GM18867 (cell line): ENCODE data around the gene TTI1.
"Not testable (repeated sequence)": the region's sequence is repeated elsewhere in the genome, so short reads cannot be mapped to it uniquely, and the experiment has no call there.

Experiments used
- ATAC-seq: cut with Tn5 transposase; IDR thresholded peaks from one replicate; pipeline ENCODE4 v1.9.1; 2021; ENCODE audit warnings: mild to moderate bottlenecking, moderate library complexity; ENCODE audit not compliant: unreplicated experiment

TTI1 gene

DNA sequence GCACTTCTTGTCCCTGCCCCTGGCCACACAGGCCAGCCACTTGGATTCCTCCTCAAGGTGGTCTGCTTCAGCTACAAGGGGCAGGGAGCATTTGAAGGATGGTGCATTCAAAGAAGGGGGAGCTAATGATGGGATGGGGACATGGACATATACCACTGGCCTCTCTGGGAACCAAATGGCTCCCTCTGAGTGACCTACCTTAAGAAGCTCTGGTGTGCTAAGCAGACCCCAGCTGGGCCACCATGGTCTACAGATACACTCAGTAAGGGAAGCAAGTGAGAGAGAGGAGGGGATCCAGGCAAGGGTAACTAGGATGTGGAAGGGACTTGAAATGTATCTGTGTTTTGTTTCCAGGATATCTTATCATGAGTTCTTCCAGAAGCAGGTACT is 62.4 kb downstream of the TTI1 start:
- ATAC-seq, result no peak

DNA sequence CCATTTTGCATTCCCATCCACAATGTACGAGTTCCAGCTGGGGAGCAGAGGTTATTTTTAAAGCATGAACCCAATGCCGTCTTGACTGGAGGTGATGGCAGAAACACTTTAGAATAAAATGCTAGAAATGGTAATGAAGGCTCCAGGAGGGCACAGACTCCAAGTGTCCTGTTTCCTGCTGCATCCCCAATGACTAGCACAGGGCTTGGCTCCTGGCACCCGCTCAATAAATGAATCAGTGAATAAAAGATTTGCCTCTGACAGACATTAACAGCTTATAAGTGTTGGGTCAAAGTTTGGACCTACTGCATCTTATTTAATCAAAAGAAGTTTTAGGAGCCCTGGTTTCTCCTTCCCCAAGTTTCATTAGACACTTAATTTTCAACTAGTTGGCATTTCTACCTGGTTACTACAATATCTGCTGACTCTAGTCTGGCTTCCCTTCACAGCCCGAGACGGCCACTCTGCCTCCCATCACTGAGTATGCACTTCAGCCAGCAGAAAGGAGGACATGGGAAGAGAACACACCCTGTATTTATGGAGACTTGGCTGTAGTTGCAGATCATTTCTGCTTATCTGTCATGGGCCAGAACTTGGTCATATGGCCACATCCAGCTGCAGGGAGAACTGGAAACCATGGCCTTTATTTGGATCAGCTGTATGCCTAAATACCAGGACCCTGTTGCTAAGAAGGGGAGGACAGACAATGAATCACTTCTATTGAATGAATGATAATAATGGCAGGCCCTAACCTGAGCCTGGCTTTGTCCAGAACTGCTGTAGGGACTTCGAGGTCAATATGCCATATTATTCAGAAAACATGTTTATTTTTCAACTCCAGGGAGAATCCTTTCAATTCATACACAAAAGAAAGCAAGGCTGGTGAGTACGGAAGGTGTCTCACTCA is 63.1 kb downstream of the TTI1 start:
- ATAC-seq, result no peak

DNA sequence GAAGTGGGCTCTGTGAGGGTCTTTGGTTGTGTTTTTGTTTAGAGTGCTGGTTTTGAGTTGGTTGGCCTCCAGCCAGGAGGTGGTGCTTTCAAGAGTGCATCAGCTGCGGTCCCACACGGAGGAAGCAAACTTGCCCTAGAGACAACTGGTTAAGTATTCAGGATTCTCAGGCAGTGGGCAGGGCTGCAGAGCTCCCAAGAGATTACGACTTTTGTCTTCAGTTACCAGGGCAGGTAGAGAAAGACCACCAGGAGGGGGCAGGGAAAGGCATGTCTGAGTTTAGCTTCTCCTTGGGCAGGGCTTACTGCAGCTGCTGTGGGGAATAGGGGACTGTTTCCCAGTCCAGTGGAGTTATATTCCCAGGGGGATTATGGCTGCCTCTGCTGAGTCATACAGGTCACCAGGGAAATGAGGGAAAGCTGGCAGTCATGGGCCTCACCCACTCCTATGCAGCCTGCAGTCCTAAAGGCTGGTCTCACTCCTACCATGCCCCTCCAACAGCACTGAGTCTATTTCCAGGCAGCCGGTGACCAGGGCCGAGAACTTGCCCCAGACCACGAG is 64.3 kb downstream of the TTI1 start:
- ATAC-seq, result no peak

DNA sequence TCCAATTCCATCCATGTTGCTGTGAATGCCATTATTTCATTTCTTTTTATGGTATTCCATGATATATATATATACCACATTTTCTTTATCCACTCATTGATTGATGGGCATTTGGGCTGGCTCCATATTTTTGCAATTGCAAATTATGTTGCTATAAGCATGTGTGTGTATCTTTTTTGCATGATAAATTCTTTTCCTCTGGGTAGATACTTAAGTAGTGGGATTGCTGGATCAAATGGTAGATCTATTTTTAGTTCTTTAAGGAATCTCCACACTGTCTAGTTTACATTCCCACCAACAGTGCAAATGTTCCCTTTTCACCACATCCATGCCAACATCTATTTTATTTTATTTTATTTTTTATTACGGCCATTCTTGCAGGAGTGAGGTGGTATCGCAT is 69.8 kb downstream of the TTI1 start:
- not testable (repeated sequence) for ATAC-seq

DNA sequence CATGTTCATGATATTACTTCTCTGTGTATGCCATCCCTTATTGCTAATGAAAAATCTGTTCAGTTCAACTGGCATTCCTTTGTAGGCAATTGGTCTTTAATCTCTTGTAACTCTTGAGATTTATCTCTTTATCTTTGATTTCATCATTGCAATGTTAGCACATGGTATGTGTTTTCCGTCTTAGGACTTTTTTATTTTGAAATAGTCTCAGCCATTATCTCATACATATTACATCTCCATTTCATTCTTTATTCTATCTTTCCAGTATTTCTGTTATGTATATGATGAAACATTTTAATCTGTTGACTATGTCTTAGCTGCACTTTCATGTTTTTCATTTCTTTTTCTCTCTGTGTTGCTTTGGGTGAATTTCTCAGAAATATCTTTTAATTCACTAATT is 72.2 kb downstream of the TTI1 start:
- ATAC-seq, result no peak

DNA sequence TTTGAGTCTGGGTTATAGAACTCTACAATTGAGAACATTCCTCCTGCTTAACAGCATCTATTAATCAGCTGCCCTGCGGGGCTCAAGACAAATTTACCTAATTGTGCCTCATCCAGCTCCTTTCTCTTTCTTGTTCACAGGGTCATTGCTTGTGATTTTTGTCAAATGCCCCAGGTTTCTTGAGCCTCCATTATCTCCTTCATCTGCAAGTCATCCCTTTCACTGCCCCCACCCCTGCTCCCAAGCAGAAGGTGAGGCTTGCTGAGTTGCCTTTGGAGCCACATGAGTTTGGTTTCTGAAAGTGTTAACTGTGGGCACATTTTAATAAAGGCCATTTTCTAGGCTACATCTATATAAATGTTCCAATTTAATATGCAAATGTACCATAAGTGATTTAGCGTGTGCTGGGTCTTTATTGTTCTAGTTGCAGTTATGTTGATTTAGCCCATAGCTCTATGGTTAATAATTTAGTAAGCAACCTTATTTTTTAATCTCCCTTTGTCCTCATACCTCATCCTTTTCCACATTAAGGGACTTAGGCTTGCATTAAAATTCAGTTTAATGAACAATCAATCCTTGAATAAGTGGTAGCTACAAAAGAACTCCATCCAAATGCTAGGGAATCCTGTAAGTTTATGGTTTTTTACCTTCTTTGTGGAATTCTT is 74.3 kb downstream of the TTI1 start:
- no peak for ATAC-seq

DNA sequence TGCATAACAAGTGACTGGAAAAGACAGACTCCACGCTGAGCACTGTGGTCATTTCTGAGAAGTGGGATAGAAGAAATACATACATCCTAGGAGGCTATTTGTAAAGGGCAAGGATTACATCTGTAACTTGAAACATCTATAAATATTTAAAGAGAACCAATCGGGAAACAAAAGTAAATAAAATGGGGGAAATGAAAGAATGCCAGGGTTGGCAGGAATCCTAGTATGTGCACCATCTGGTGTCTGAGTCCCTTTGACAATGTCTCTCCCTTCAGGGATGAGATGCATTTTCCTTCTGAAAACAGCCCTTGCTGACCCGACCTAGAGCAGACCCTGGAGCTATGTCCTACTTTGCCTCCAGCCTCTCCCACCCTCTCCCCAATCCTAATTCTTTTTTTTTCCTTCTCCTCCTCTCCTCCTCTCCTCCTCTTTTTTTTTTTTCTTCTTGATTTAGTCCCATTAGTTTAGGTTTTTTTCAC is 77.1 kb downstream of the TTI1 start:
- no peak for ATAC-seq

DNA sequence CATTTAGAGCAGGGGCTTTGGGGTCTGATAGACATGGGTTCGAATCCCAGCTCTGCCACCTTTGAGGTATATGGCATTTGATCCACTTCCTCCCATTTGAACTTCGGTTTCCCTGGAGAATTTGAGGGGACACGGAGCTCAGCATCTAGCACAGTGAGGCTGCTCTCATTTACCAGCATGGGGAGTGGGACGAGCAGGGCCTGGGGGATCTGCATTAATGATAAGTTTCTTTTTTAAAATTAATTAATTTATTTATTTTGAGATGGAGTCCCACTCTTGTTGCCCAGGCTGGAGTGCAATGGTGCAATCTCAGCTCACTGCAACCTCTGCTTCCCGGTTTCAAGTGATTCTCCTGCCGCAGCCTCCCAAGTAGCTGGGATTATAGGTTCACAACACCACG is 77.7 kb downstream of the TTI1 start:
- no peak for ATAC-seq

DNA sequence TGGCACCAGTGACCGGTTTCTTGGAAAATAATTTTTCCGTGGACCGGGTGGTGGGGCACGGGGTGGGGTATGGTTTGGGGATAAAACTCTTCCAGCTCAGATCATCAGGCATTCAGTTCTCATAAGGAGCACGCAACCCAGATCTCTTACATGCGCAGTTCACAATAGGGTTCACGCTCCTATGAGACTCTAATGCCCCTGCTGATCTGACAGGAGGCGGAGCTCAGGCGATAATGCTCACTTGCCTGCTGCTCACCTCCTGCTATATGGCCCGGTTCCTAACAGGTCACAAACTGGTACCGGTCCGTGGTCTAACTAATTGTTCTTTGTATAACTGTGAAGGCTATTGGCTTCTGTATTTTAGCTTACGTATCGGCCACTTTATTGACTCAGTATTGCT is 78.6 kb downstream of the TTI1 start:
- ATAC-seq, result no peak

DNA sequence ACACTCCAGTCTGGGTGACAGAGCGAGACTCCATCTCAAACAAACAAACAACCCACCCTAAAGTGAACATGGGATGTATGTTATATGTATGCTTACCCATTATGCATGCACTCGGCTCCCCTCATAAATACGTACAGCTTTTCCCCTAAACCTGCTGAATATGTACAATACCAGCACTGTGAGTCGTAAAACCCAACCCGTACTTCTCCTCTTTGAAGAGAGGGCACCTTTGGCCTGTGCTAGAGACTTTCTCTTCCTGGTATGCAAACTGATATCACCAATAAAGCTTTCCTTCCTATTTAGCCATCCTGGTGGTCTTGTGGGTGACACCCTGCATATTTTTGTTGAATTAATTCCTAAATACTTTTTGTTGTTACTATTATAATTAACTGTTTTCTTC is 79.1 kb downstream of the TTI1 start:
- ATAC-seq, result no peak

DNA sequence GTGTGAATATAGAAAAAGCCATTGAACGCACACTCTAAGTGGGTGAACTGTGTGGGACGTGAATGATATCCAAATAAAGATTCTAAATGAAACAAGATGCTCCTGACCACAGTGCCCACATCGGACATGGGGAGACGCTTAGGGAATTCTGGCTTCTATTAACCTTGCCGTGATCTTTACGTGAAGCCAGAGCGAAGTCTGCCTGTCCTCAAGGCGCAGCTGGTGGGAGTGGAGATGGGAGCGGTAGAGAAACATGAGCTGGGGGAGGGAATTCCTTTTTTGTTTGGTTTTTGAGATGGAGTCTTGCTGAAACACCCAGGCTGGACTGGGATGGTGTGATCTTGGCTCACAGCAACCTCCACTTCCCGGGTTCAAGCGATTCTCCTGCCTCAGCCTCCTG is 84.3 kb downstream of the TTI1 start:
- no peak for ATAC-seq

DNA sequence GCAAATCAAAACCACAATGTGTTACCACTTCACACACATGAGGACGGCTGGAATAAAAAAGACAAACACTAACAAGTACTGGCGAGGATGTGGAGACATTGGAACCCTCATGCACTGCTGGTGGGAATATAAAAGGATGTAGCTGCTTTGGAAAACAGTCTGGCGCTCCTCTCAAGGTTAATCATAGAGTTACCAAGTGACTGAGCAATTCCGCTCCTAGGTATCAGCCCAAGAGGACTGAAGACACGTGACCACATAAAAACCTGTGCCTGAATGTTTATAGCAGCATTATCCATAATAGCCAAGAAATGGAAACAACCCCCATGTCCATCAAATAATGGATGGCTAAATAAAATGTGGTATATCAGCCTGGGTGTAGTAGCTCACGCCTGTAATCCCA is 85.3 kb downstream of the TTI1 start:
- no peak for ATAC-seq

DNA sequence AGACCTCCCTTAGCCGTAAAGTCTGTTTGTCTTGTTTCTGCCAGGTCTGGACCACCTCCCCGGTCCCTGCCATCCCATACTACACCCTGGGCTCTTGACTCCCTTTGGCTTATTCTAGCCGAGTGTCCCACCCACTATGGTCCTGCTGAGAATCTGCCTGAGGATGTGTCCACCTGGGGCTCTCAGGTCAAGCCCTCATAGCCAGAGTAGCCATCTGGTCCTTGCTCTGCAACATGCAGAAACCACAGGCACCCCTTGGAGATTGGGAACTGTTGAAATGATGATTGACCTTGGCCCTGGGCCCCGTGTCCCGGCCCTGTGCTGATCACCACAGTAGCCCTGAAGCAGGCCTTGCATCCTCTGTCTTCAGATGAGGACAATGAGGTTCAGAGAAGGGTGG is 86.3 kb downstream of the TTI1 start:
- no peak for ATAC-seq

DNA sequence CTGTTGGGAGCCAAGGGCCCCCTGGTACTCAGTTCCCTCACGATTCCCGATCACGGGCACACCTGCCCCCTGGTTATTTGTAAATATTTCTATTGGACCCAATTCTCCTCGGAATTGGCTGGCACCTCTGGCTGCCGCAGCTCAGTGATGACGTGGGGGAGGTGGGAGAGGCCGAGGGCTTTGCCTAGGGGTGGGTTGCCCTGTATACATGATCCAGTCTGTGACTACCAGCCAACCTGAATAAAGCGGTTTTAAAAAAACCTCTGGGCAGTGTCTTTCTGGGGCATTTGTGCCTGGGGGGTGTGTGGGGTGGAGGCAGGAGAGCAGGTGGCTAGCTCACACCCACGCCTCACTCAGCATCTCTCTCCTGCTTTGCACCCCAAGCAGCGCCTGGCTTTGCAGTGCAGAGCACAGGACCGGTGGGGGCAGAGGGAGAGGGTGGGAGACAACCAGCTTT is 88.1 kb downstream of the TTI1 start:
- no peak for ATAC-seq

DNA sequence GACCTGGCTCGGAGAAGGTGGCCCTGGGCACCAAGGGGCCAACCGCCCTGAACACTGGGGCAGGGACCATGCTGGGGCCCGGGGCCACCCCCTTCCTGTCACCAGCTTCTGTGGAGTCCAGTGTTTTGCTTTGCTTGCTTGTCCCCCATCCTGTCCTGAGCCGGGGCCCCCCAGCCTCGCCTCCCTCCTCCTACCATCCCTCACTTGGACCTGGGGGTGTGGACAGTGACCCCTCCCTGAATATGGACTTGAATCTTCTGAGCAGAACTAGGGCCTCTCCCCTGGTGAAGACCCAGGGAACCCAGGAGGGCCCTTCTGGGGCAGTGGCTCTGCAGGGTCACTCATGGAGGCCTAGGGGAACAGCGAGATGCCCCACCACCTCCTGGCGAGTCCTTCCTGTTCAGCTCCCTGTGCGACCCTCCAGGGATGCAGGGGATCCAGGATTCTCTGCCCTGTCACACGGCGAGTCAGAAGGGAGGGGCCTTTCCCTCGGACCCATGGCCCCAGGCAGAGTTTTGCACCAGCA is 88.7 kb downstream of the TTI1 start:
- ATAC-seq, result no peak

DNA sequence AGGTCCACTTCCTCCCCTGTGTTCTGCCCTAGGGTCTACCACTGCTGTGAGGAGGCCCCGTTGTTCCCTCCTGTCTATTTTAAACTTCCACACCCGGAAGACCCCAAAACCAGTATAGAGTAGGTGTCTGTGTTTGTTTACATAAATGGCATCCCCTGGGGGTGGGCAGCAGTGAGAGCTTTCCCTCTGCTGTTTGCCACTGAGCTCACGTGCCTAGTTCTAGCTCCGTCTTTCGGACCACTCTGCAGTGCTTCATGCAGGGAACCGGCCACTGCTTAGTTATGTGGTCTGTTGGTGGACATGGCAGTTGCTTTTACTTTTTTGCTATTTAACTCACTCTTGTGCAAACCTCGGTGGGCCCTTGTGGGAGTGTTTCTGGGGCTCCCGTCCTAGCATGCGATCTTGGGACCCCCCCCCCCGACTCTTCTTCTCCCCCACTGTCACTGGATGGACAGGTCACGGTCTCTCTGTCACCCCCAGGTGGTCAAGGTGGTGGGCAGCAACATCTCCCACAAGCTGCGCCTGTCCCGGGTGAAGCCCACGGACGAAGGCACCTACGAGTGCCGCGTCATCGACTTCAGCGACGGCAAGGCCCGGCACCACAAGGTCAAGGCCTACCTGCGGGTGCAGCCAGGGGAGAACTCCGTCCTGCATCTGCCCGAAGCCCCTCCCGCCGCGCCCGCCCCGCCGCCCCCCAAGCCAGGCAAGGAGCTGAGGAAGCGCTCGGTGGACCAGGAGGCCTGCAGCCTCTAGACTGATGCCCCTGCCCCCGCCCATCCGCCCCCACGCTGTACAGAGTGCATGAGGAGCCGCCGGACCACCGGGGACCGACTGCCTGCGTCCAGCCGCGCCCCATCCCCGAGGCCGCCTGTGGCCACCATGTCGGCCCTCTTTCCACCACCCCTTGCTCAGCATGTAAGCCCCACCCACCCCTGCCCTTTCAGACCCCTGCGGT is 89.5 kb downstream of the TTI1 start:
- no peak for ATAC-seq

DNA sequence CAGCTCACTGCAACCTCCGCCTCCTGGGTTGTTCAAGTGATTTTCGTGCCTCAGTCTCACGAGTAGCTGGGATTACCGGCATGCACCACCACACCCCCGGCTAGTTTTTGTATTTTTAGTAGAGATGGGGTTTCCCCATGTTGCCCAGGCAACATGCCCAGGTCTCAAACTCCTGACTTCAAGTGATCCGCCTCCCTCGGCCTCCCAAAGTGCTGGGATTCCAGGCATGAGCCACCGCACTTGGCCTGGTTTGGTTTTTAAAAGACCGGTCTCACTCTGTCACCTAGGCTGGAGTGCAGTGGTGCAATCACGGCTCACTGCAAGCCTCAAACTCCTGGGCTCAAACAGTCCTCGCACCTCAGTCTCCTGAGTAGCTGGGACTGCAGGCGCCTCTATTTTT is 90.2 kb downstream of the TTI1 start:
- no peak for ATAC-seq

DNA sequence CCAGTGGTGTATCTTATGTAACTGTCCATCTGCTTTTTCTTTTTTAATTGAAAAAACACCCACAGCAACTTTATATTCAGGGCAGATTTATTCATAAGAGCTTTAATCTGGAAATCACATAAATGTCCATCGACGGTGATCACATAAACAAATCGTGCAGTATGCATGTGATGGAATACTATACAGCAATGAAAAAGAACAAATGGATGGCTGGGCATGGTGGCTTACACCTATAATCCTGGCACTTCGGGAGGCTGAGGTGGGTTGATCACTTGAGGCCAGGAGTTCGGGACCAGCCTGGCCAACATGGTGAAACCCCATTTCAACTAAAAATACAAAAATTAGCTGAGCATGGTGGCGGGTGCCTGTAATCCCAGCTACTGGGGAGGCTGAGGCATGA is 91.3 kb downstream of the TTI1 start:
- no peak for ATAC-seq

DNA sequence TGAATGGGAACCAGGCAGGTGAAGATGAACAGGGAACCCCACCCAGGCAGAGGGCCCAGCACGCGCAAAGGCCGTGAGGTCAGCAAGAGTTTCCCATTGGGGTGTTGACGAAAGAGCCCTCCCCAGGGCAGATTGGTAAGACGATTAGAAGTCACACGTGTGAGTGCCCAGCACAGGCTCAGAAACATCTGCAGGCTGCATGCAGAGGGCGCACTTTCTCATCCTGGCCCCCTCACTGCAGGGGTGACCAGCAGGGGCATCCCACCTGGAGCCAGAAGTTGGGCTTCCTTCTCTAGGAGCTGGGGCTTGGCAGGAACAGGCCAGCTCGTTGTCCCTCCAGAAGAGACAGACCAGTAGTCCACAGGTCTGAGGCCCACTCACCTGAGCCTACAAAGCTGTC is 91.9 kb downstream of the TTI1 start:
- no peak for ATAC-seq

DNA sequence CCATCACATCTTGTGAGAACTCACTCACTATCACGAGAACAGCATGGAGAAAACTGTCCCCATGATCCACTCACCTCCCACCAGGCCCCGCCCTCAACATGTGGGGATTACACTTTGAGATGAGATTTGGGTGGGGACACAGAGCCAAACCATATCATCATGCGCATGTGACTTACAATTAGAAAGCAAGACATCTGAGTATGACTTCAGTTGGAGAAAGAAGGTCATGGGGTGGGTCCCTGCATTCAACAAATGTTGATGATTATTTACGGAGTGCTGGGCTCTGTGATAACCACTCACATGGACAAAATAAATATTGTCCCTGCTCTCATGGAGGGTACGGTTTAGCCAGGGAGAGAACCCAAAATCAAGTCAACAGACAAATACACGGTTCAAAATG is 92.4 kb downstream of the TTI1 start:
- no peak for ATAC-seq
